ENCODE measurements around the gene P4HB. TPM values are rescaled to one million over a fixed set of nuclear protein-coding genes. Genes with fewer than 3 reads are reported as not detected.

P4HB gene
- total and polyA plus RNA-seq, 12 donors: 546 to 2,717 (median 934) TPM

GRCh38 chr17:81869221-81870130 is 9.1 kb upstream of the P4HB start:
- TF ChIP-seq CTCF (IDR thresholded peaks at IDR 0.05): peak; percentile 62 to 83 (median 78)
- TF ChIP-seq POLR2A (IDR thresholded peaks at IDR 0.05): no peak
- intact Hi-C loops (cut with DNase I): no loop called here
- Histone ChIP-seq H3K4me1 (replicated peaks in 1 of 2) (peaks cover 25 to 46% of the 10 kb centered on the region in 2 donors), H3K9me3 (replicated peaks in 1 of 3) (no peaks in the 10 kb centered on the region), H3K4me3 (peak overlapping the region in 2 of 4 donors; percentile 50 to 85), H3K36me3 (replicated peaks in 1 of 2) (peaks cover 0 to 25% of the 10 kb centered on the region in 2 donors), H3K27ac (peak overlapping the region in 4 of 5 donors; percentile 86 to 100 (median 96)), H3K27me3 (no peaks in the 10 kb centered on the region)
- WGBS, 4 donors: 30 to 44% (median 33%) methylated on average over 8 to 52 of the region's 52 CpGs
- peak in 1 of 7 donors; percentile 31 for DNase-seq

- H3K4me1 ChIP-seq (replicated peaks in 1 of 2): peaks cover 25 to 46% of the 10 kb centered on the region in 2 donors
- peak overlapping the region in 4 of 5 donors; percentile 86 to 100 (median 96) for H3K27ac ChIP-seq
- TF ChIP-seq CTCF (IDR thresholded peaks at IDR 0.05) (no peak), POLR2A (IDR thresholded peaks at IDR 0.05) (no peak)
- intact Hi-C loops (cut with DNase I): no loop called here
- DNase-seq: peak in 6 of 7 donors; percentile 59 to 75 (median 66)
- peaks cover 0 to 25% of the 10 kb centered on the region in 2 donors for H3K36me3 ChIP-seq (replicated peaks in 1 of 2)
- no peaks in the 10 kb centered on the region for H3K27me3 ChIP-seq
- 58 to 67% (median 64%) methylated on average over 12 to 30 of the region's 30 CpGs for WGBS, 4 donors
- no peak overlapping the region for H3K4me3 ChIP-seq
- no peaks in the 10 kb centered on the region for H3K9me3 ChIP-seq (replicated peaks in 1 of 3)
These were observed 8.4 kb upstream of the P4HB start for GRCh38 chr17:81868674-81869220.

- Histone ChIP-seq H3K9me3 (replicated peaks in 1 of 3) (no peaks in the 10 kb centered on the region), H3K36me3 (replicated peaks in 1 of 2) (peaks cover 0 to 25% of the 10 kb centered on the region in 2 donors), H3K4me1 (replicated peaks in 1 of 2) (peaks cover 25 to 47% of the 10 kb centered on the region in 2 donors), H3K4me3 (no peak overlapping the region), H3K27me3 (no peaks in the 10 kb centered on the region), H3K27ac (peak overlapping the region; percentile 47 to 100 (median 92))
- intact Hi-C loops (cut with DNase I): no loop called here
- DNase-seq: peak in 1 of 7 donors; percentile 57
- TF ChIP-seq CTCF (IDR thresholded peaks at IDR 0.05) (no peak), POLR2A (IDR thresholded peaks at IDR 0.05) (no peak)
- 56 to 69% (median 57%) methylated on average over 8 to 28 of the region's 28 CpGs; no CpG with 5 or more reads in 1 of the 4 donors for WGBS, 4 donors
These were observed 7.8 kb upstream of the P4HB start for GRCh38 chr17:81867991-81868673.
